SK-N-SH treated with all-trans-retinoic acid at 6 μM for 48 hours (cell line): ENCODE measurements around the gene SDR39U1.

Experiments used
- ATAC-seq: fragments of 200-7000 bp; cut with Tn5 transposase; 3 replicates; pipeline ENCODE4 v1.9.1; 2020; ENCODE audit warnings: mild to moderate bottlenecking, moderate library complexity
- ARNTL ChIP-seq: fragments of 450-650 bp; formaldehyde crosslinking; IDR thresholded peaks from 2 replicates; pipeline ENCODE4 v1.5.0; 2020; ENCODE audit warnings: low read depth, mild to moderate bottlenecking, moderate library complexity, borderline replicate concordance
- BACH2 ChIP-seq: fragments of 250-450 bp; sonication (Bioruptor Pico); IDR thresholded peaks from 2 replicates; pipeline ENCODE4 v1.9.0; 2021; ENCODE audit warnings: mild to moderate bottlenecking, borderline replicate concordance
- CSDC2 ChIP-seq: fragments of 250-450 bp; sonication (Bioruptor Pico); IDR thresholded peaks from 2 replicates; pipeline ENCODE4 v1.5.0; 2020; ENCODE audit warnings: mild to moderate bottlenecking, moderate library complexity
- CSRNP3 ChIP-seq: fragments of 250-450 bp; sonication (Bioruptor Pico); IDR thresholded peaks from 2 replicates; pipeline ENCODE4 v1.5.1; 2021; ENCODE audit warnings: mild to moderate bottlenecking, moderate library complexity
- GLIS3 ChIP-seq: fragments of 250-450 bp; sonication (Bioruptor Pico); IDR thresholded peaks from 2 replicates; pipeline ENCODE4 v1.5.0; 2020; ENCODE audit warnings: mild to moderate bottlenecking, moderate library complexity
- ISL1 ChIP-seq: fragments of 250-450 bp; sonication (Bioruptor Pico); IDR thresholded peaks from 2 replicates; pipeline ENCODE4 v2.1.2; 2022; ENCODE audit warnings: mild to moderate bottlenecking, moderate library complexity
- PATZ1 ChIP-seq: fragments of 250-450 bp; sonication (Bioruptor Pico); IDR thresholded peaks from 2 replicates; pipeline ENCODE4 v1.8.0; 2020; ENCODE audit warnings: mild to moderate bottlenecking, moderate library complexity, borderline replicate concordance
- POU6F1 ChIP-seq: fragments of 250-450 bp; sonication (Bioruptor Pico); IDR thresholded peaks from 2 replicates; pipeline ENCODE4 v1.8.0; 2021; ENCODE audit warnings: low read depth, mild to moderate bottlenecking, moderate library complexity, borderline replicate concordance
- PPARA ChIP-seq: fragments of 250-450 bp; sonication (Bioruptor Pico); IDR thresholded peaks from 2 replicates; pipeline ENCODE4 v1.5.0; 2020; ENCODE audit warnings: mild to moderate bottlenecking, borderline replicate concordance
- RARB ChIP-seq: fragments of 250-450 bp; sonication (Bioruptor Pico); IDR thresholded peaks from 2 replicates; pipeline ENCODE4 v1.8.0; 2021; ENCODE audit warnings: mild to moderate bottlenecking, moderate library complexity
- SNAI2 ChIP-seq: fragments of 250-450 bp; sonication (Bioruptor Pico); IDR thresholded peaks from 2 replicates; pipeline ENCODE4 v1.5.0; 2020; ENCODE audit warnings: mild to moderate bottlenecking, moderate library complexity
- TCF4 ChIP-seq: fragments of 250-450 bp; sonication (Bioruptor Pico); IDR thresholded peaks from 2 replicates; pipeline ENCODE4 v1.8.0; 2021; ENCODE audit warnings: mild to moderate bottlenecking, moderate library complexity, borderline replicate concordance
- TOX ChIP-seq: fragments of 250-450 bp; sonication (Bioruptor Pico); IDR thresholded peaks from 2 replicates; pipeline ENCODE4 v1.8.0; 2021; ENCODE audit warnings: mild to moderate bottlenecking, moderate library complexity, borderline replicate concordance
- ZC3H10 ChIP-seq: fragments of 250-450 bp; sonication (Bioruptor Pico); IDR thresholded peaks from 2 replicates; pipeline ENCODE4 v1.5.1; 2021; ENCODE audit warnings: mild to moderate bottlenecking, moderate library complexity
- ZFP3 ChIP-seq: fragments of 250-450 bp; sonication (Bioruptor Pico); IDR thresholded peaks from 2 replicates; pipeline ENCODE4 v1.5.0; 2020; ENCODE audit warnings: mild to moderate bottlenecking, moderate library complexity
- ZFP30 ChIP-seq: fragments of 450-650 bp; formaldehyde crosslinking; IDR thresholded peaks from 2 replicates; pipeline ENCODE4 v1.5.0; 2022; ENCODE audit warnings: mild to moderate bottlenecking, moderate library complexity
- ZNF565 ChIP-seq: fragments of 450-650 bp; formaldehyde crosslinking; conservative IDR thresholded peaks from 2 replicates; pipeline ENCODE4 v1.5.0; 2020; ENCODE audit warnings: low read depth, mild to moderate bottlenecking, moderate library complexity
- ZNF70 ChIP-seq: fragments of 450-650 bp; formaldehyde crosslinking; IDR thresholded peaks from 2 replicates; pipeline ENCODE4 v1.5.0; 2020; ENCODE audit warnings: mild to moderate bottlenecking, moderate library complexity

Gene SDR39U1

GRCh38 chr14:24430143-24430681 lies 12.4 kb downstream of the SDR39U1 start:
- TF ChIP-seq PPARA (no peak), ARNTL (CRISPR knock-in tag) (no peak), TCF4 (CRISPR knock-in tag) (no peak), BACH2 (CRISPR knock-in tag) (no peak), GLIS3 (CRISPR knock-in tag) (no peak), CSRNP3 (no peak), CSDC2 (CRISPR knock-in tag) (no peak), ZNF70 (CRISPR knock-in tag) (no peak), SNAI2 (CRISPR knock-in tag) (no peak), ISL1 (CRISPR knock-in tag) (no peak), ZC3H10 (CRISPR knock-in tag) (no peak), POU6F1 (CRISPR knock-in tag) (no peak), RARB (CRISPR knock-in tag) (no peak), TOX (CRISPR knock-in tag) (no peak), ZNF565 (no peak)
- TF ChIP-seq, all 23 proteins: peak for 0
- peak; percentile 82 for ATAC-seq

- ATAC-seq = peak; percentile 88
- TF ChIP-seq ZFP3 (CRISPR knock-in tag) = 0 out of 2 replicates have a peak, but pooled peaks have one; percentile 22
- no peak for TF ChIP-seq PATZ1
- no peak for TF ChIP-seq TCF4 (CRISPR knock-in tag)
- TF ChIP-seq ZFP30 (CRISPR knock-in tag) = no peak
- peak; percentile 15; the same call in 1 of the 2 replicates for TF ChIP-seq ZC3H10 (CRISPR knock-in tag)
These were observed 13.0 kb downstream of the SDR39U1 start, which contains the start of the genes CBLN3 and KHNYN for GRCh38 chr14:24429395-24430142. CBLN3 (minus strand) TSS chr14:24429668; CDS start chr14:24429054, 614 bp downstream. KHNYN (plus strand) TSS chr14:24429954; CDS start chr14:24430731, 777 bp downstream.

- ATAC-seq = no peak
- no peak for TF ChIP-seq POU6F1 (CRISPR knock-in tag)
- TF ChIP-seq, all 23 proteins: peak for 0
These were observed 13.8 kb downstream of the SDR39U1 start for GRCh38 chr14:24428628-24429394.
